ENCODE results near the gene PEX3. TPM values are rescaled to one million over a fixed set of nuclear protein-coding genes. Genes with fewer than 3 reads are reported as not detected.
A peak's percentile ranks its signal among the peaks of the same experiment; 100 is the strongest.

PEX3 gene
- total and polyA plus RNA-seq, 2 of the 4 experiments (the other 2 are of a cell fraction): 13.3 to 13.7 TPM

- Histone ChIP-seq H3K4ac (ENCODE audit: low read depth, low read length) (0 out of 2 replicates have a peak overlapping the region, but pooled peaks have one; percentile 2), H3K23ac (ENCODE audit: low read depth, low read length) (peak overlapping the region; percentile 91), H4K20me1 (ENCODE audit: insufficient read depth, low read length) (no peaks in the 10 kb centered on the region), H3K36me3 (ENCODE audit: control insufficient read depth, insufficient read depth, low read length) (peaks cover 2% of the 10 kb centered on the region; the same call in 1 of the 2 replicates), H2AK9ac (replicated peaks; ENCODE audit: low read depth, low read length, poor library complexity) (no peak overlapping the region), H3K4me1 (ENCODE audit: control insufficient read depth, insufficient read depth, low read length) (peaks cover 7% of the 10 kb centered on the region), H2BK120ac (ENCODE audit: low read depth, low read length) (no peak overlapping the region), H3K9me3 (ENCODE audit: control insufficient read depth, insufficient read depth, low read length) (no peaks in the 10 kb centered on the region), H3K27me3 (ENCODE audit: control insufficient read depth, insufficient read depth, low read length) (no peaks in the 10 kb centered on the region), H4K5ac (ENCODE audit: low read depth, low read length) (peak overlapping the region; percentile 41), H3K14ac (replicated peaks; ENCODE audit: low read depth, low read length) (peak overlapping the region; percentile 35; the same call in 1 of the 2 replicates), H2BK15ac (ENCODE audit: low read depth, low read length) (0 out of 3 replicates have a peak overlapping the region, but pooled peaks have one; percentile 43), H2AFZ (replicated peaks; ENCODE audit: low read length, poor library complexity) (no peak overlapping the region), H3K27ac (ENCODE audit: insufficient read depth, low read length) (peak overlapping the region; percentile 71; the same call in 1 of the 2 replicates), H3K18ac (ENCODE audit: low read depth, low read length) (no peak overlapping the region), H3K9me1 (ENCODE audit: insufficient read depth, low read length) (no peaks in the 10 kb centered on the region), H4K91ac (ENCODE audit: insufficient read depth, low read depth, low read length) (no peak overlapping the region), H2AK5ac (ENCODE audit: low read depth, low read length) (no peak overlapping the region), H3K56ac (ENCODE audit: extremely low read depth, insufficient read depth, low read length) (0 out of 2 replicates have a peak overlapping the region, but pooled peaks have one; percentile 89), H3K4me3 (ENCODE audit: insufficient read depth, low read depth, low read length) (peak overlapping the region; percentile 75), H3K79me1 (ENCODE audit: low read depth in 1 of 2, low read length in 2 of 2) (peaks cover 15 to 42% of the 10 kb centered on the region in 2 experiments), H3K4me2 (ENCODE audit: low read depth, low read length) (peak overlapping the region; percentile 99), H2BK20ac (ENCODE audit: low read depth, low read length) (no peak overlapping the region), H4K8ac (ENCODE audit: low read depth in 2 of 2, low read length in 2 of 2) (peak overlapping the region; percentile 70 to 76; a peak in 3 of 4 replicates), H2BK5ac (ENCODE audit: low read depth, low read length, poor library complexity, severe bottlenecking) (no peak overlapping the region), H3K9ac (ENCODE audit: low read depth, low read length) (peak overlapping the region; percentile 87)
- POLR2A ChIA-PET (ENCODE audit: unreplicated experiment): no interaction called here
- DNase-seq (no peak), ATAC-seq (ENCODE audit: low read depth) (no peak)
- no CpG with 5 or more reads among the region's 6 CpGs for WGBS, 2 experiments (ENCODE audit: extremely low coverage in 2 of 2, insufficient read length in 1 of 2)
- intact Hi-C loops (cut with micrococcal nuclease) (loop anchor here (10.0 kb wide), 1 partner anchor 566 kb away; no protein-coding TSS in a partner anchor), dilution Hi-C loops (cut with HindIII; ENCODE audit: low sequenced_read_pairs, unreplicated experiment) (no loop called here), in situ Hi-C loops (cut with MboI; ENCODE audit: low sequenced_read_pairs) (no loop called here)
- CTCF ChIA-PET: no interaction called here
- BruUV-seq (replicated peaks): no TSS peak
- TF ChIP-seq FOS (IDR thresholded peaks at IDR 0.05; ENCODE audit: low read depth, low read length) (no peak), RFX5 (IDR thresholded peaks at IDR 0.05; ENCODE audit: low read depth, low read length) (no peak), USF2 (IDR thresholded peaks at IDR 0.05; ENCODE audit: low read depth, low read length) (no peak), RCOR1 (IDR thresholded peaks at IDR 0.05; ENCODE audit: insufficient replicate concordance, low read length) (no peak), MXI1 (IDR thresholded peaks at IDR 0.05; ENCODE audit: borderline replicate concordance, low read depth, low read length) (no peak), CHD1 (IDR thresholded peaks at IDR 0.05; ENCODE audit: low read depth, low read length) (no peak), MAFK (IDR thresholded peaks at IDR 0.05; ENCODE audit: low read depth, low read length) (no peak), POLR2A (IDR thresholded peaks at IDR 0.05; ENCODE audit: low read depth, low read length) (no peak), ELK1 (IDR thresholded peaks at IDR 0.05; ENCODE audit: borderline replicate concordance, low read depth, low read length) (no peak), MAZ (IDR thresholded peaks at IDR 0.05; ENCODE audit: borderline replicate concordance, low read depth, low read length) (no peak), CTCF (conservative IDR thresholded peaks at IDR 0.05; ENCODE audit: low read depth, low read length) (no peak), RAD21 (IDR thresholded peaks at IDR 0.05; ENCODE audit: low read length) (no peak), BHLHE40 (IDR thresholded peaks at IDR 0.05; ENCODE audit: low read depth, low read length) (no peak), NFE2L2 (IDR thresholded peaks at IDR 0.05; ENCODE audit: low read depth, low read length) (no peak), CEBPB (IDR thresholded peaks at IDR 0.05; ENCODE audit: low read depth, low read length) (no peak)
Measured at GRCh38 chr6:143449082-143449713, 1.4 kb upstream of the PEX3 start.
